K562 (cell line): ENCODE results near the gene HS3ST4. TPM values are rescaled to one million over a fixed set of nuclear protein-coding genes. Genes with fewer than 3 reads are reported as not detected.

Experiments used
- FOXP1 ChIP-seq: sonication (generic); formaldehyde crosslinking; IDR thresholded peaks from 2 replicates; pipeline ENCODE4 v1.8.0; 2022; ENCODE audit warnings: mild to moderate bottlenecking, missing genetic modification reagents
- HNRNPUL1 ChIP-seq: fragments of 200-400 bp; formaldehyde crosslinking; IDR thresholded peaks from 2 replicates; pipeline ENCODE4 v1.6.1; 2017; ENCODE audit warnings: low read length
- TCF7 ChIP-seq: sonication (generic); IDR thresholded peaks from 2 replicates; pipeline ENCODE4 v1.6.1; 2016; ENCODE audit warnings: antibody characterized with exemption, borderline replicate concordance
- polyA plus RNA-seq, 8 experiments: library from polyadenylated mRNA; depleted of rRNA in 4 of 8; stranded (reverse) in 5 of 8; unstranded in 3 of 8; fragments of >200 nt; fragmentation: Nextera tagmentation in 2 of 8; fragmentation: Illumina TruSeq in 1 of 8; extraction: Ambion mirVana in 2 of 8; extraction: Trizol in 1 of 8; gene quantifications; 2 replicates each; pipeline versions ENCODE4 v1.2.1 to v1.2.3, GENCODE V29; 2011 to 2014; ENCODE audit warnings: inconsistent platforms in 1 of 8, missing spikeins in 1 of 8
- total RNA-seq, 7 experiments: library from RNA; depleted of rRNA in 6 of 7; stranded (reverse); fragments of >200 nt in 6 of 7; fragmentation: Illumina TruSeq in 2 of 7; extraction: Trizol in 2 of 7; gene quantifications; 2 replicates each; pipeline versions ENCODE4 v1.2.1 to v1.2.3, GENCODE V29; 2011 to 2021; ENCODE audit warnings: low replicate concordance in 1 of 7
- TF ChIP-seq, protein P1 (sequence below), 2 experiments: fragments of 450-650 bp; IDR thresholded peaks; 2 replicates each; pipeline ENCODE4 v1.6.1; 2016; ENCODE audit warnings: mild to moderate bottlenecking in 2 of 2, borderline replicate concordance in 1 of 2, low read depth in 1 of 2, moderate library complexity in 1 of 2

Gene HS3ST4
- total and polyA plus RNA-seq, 9 of the 15 experiments (the other 6 are each of a cell fraction or from before 2014, with no cell fraction given), result not detected

DNA sequence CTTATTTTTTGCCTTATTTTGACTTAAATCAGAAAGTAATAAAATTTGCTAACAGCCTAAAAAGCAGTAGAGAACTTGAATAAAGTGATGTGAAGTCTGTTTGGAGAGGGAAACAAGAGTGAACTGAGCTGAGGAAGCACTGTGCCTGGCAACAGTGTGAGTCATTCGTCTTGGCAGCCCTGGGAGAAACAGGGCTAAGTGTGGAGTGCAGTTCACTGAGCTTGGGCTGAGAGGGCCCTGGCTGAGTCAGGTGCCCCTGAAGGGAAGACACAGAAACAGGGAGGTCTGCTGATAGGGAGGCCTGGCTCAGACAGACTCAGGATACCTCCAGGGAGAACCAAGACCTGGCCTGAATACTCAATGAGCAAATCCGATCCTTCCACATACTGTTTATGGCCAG, 132.1 kb downstream of the HS3ST4 start (continued):
- TF ChIP-seq, protein P1, sequence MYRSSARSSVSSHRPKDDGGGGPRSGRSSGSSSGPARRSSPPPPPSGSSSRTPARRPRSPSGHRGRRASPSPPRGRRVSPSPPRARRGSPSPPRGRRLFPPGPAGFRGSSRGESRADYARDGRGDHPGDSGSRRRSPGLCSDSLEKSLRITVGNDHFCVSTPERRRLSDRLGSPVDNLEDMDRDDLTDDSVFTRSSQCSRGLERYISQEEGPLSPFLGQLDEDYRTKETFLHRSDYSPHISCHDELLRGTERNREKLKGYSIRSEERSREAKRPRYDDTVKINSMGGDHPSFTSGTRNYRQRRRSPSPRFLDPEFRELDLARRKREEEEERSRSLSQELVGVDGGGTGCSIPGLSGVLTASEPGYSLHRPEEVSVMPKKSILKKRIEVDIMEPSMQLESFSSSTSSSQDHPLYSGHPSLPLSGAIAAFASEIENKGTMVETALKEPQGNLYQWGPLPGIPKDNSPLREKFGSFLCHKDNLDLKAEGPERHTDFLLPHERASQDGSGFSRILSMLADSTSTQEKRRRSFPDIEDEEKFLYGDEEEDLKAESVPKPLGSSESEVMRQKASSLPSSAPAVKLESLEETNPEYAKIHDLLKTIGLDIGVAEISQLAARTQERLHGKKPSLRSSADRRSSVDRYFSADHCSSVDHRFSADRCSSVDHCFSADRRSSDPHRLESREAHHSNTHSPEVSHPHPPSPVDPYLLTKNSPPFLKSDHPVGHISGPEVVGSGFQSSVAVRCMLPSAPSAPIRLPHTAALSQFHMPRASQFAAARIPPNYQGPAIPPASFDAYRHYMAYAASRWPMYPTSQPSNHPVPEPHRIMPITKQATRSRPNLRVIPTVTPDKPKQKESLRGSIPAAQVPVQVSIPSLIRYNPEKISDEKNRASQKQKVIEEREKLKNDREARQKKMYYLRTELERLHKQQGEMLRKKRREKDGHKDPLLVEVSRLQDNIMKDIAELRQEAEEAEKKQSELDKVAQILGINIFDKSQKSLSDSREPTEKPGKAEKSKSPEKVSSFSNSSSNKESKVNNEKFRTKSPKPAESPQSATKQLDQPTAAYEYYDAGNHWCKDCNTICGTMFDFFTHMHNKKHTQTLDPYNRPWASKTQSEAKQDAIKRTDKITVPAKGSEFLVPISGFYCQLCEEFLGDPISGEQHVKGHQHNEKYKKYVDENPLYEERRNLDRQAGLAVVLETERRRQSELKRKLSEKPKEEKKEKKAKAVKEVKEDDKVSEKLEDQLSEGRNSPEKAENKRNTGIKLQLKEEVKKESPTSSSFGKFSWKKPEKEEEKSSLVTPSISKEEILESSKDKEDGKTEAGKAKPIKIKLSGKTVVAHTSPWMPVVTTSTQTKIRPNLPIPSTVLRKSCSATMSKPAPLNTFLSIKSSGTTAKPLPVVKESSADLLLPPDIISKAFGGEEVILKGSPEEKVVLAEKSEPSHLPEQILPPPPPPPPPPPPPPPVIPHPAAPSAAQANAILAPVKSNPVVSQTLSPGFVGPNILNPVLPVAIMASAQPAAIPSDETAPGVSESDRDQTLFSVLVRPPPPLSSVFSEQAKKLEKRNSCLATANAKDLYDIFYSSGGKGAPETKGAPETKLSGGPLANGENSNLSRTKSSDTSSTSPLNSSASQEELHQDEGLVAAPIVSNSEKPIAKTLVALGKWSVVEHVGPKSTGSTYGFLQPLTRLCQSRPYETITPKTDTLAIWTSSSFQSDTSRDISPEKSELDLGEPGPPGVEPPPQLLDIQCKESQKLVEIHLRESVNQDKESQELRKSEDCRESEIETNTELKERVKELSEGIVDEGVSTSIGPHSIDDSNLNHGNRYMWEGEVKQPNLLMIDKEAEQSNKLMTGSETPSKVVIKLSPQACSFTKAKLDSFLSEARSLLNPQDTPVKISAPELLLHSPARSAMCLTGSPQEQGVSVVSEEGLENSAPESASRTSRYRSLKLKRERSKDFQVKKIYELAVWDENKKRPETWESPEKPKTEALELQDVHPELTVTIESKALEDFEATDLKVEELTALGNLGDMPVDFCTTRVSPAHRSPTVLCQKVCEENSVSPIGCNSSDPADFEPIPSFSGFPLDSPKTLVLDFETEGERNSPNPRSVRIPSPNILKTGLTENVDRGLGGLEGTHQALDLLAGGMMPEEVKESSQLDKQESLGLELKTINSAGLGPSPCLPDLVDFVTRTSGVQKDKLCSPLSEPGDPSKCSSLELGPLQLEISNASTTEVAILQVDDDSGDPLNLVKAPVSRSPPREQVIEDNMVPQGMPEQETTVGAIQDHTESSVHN (IDR thresholded peaks at IDR 0.05; ENCODE audit: borderline replicate concordance in 1 of 2, low read depth in 1 of 2), result no peak
- no peak for TF ChIP-seq HNRNPUL1
- TF ChIP-seq FOXP1 (CRISPR knock-in tag), result no peak
- no peak for TF ChIP-seq TCF7
